GM12892 (cell line): Measurements from ENCODE around the gene MYO3B.

ENCODE experiments used
- POLR2A ChIP-seq: IDR thresholded peaks from 2 replicates; pipeline ENCODE4 v1.6.1; 2011; ENCODE audit warnings: low read depth, low read length, control low read depth
- POLR2AphosphoS5 ChIP-seq: IDR thresholded peaks from 2 replicates; pipeline ENCODE4 v1.6.1; 2011; ENCODE audit warnings: low read depth, low read length, control low read depth
- TAF1 ChIP-seq: IDR thresholded peaks from 2 replicates; pipeline ENCODE4 v1.6.1; 2011; ENCODE audit warnings: low read depth, mild to moderate bottlenecking, control low read depth, low read length, borderline replicate concordance

DNA sequence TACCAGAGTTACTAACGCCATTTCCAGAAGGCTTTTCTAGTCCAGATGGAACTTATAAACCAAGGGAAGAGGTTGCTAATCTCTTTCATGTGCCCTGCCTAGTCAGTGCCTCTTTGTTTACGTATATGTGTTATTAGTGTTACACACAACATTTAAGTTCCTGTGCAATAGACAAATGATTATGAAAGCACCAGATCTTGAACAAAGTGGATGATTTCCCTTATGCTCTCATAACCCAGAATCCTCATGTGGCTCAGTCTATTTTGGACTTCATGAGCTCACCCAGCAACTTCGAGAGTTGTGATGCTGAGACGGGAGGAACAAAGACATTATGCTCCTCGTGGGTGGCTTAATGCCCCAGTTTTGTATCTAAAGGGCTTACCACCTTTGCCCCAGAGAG, 322.8 kb downstream of the MYO3B start:
- TF ChIP-seq POLR2A, result no peak
- no peak for TF ChIP-seq POLR2AphosphoS5
- TF ChIP-seq TAF1, result no peak
